GM23338 (cell line): Measurements from ENCODE around the gene COX6B2. TPM values are rescaled to one million over a fixed set of nuclear protein-coding genes. Genes with fewer than 3 reads are reported as not detected.

Experiments
- ATAC-seq: fragments of 200-7000 bp; cut with Tn5 transposase; 3 replicates; pipeline ENCODE4 v1.9.1; 2020
- DNase-seq: peaks from one replicate; pipeline ENCODE4 v3.0.0-alpha.2; 2015; ENCODE audit warnings: low spot score
- H2AFZ ChIP-seq: fragments of 200-600 bp; sonication (generic); 2 replicates; pipeline ENCODE4 v1.8.0; 2016; ENCODE audit warnings: antibody characterized with exemption, mild to moderate bottlenecking, moderate library complexity
- H3F3A ChIP-seq: fragments of 200-600 bp; sonication (generic); replicated peaks from 2 replicates; pipeline ENCODE4 v1.8.0; 2017; ENCODE audit warnings: antibody characterized with exemption, mixed run types, low read depth
- H3K27ac ChIP-seq: fragments of 200-600 bp; sonication (generic); 2 replicates; pipeline ENCODE4 v1.6.1; 2016; ENCODE audit warnings: low read depth
- H3K27me3 ChIP-seq: fragments of 200-600 bp; sonication (generic); 2 replicates; pipeline ENCODE4 v1.8.0; 2016; ENCODE audit warnings: mild to moderate bottlenecking, mixed run types, moderate library complexity; ENCODE audit not compliant: insufficient read depth
- H3K36me3 ChIP-seq: fragments of 200-600 bp; sonication (generic); 2 replicates; pipeline ENCODE4 v1.8.0; 2016; ENCODE audit warnings: mild to moderate bottlenecking; ENCODE audit not compliant: insufficient read depth
- H3K4me1 ChIP-seq: fragments of 200-600 bp; sonication (generic); 2 replicates; pipeline ENCODE4 v1.8.0; 2016; ENCODE audit warnings: mild to moderate bottlenecking, moderate library complexity; ENCODE audit not compliant: insufficient read depth
- H3K4me2 ChIP-seq: fragments of 200-600 bp; sonication (generic); 2 replicates; pipeline ENCODE4 v1.7.1; 2017; ENCODE audit warnings: mixed run types
- H3K4me3 ChIP-seq: fragments of 200-600 bp; sonication (generic); 2 replicates; pipeline ENCODE4 v1.6.1; 2016; ENCODE audit warnings: mixed run types
- H3K79me2 ChIP-seq: fragments of 200-600 bp; sonication (generic); replicated peaks from 2 replicates; pipeline ENCODE4 v1.8.0; 2017; ENCODE audit warnings: mild to moderate bottlenecking; ENCODE audit not compliant: insufficient read depth
- H3K9me2 ChIP-seq: fragments of 200-600 bp; sonication (generic); 2 replicates; pipeline ENCODE4 v1.8.0; 2017; ENCODE audit not compliant: insufficient read depth
- H4K20me1 ChIP-seq: fragments of 200-600 bp; sonication (generic); replicated peaks from 2 replicates; pipeline ENCODE4 v1.8.0; 2017; ENCODE audit warnings: mild to moderate bottlenecking; ENCODE audit not compliant: insufficient read depth
- H3K27ac Mint-ChIP-seq: 2 replicates; pipeline ENCODE4 v1.8.0; 2020; ENCODE audit warnings: inconsistent platforms, mild to moderate bottlenecking, moderate library complexity, mixed read lengths
- H3K27me3 Mint-ChIP-seq: 3 replicates; pipeline ENCODE4 v1.8.0; 2022; ENCODE audit warnings: low read depth, mild to moderate bottlenecking, moderate library complexity, mixed read lengths, inconsistent platforms; ENCODE audit not compliant: insufficient read depth, poor library complexity
- H3K36me3 Mint-ChIP-seq: 3 replicates; pipeline ENCODE4 v1.8.0; 2021; ENCODE audit warnings: low read depth, mild to moderate bottlenecking, inconsistent platforms, moderate library complexity, mixed read lengths
- H3K4me1 Mint-ChIP-seq: 3 replicates; pipeline ENCODE4 v1.8.0; 2020; ENCODE audit warnings: mild to moderate bottlenecking, inconsistent platforms, mixed read lengths
- H3K4me3 Mint-ChIP-seq: 3 replicates; pipeline ENCODE4 v1.8.0; 2021; ENCODE audit warnings: moderate library complexity, mild to moderate bottlenecking, inconsistent platforms, mixed read lengths
- H3K9me3 Mint-ChIP-seq: 3 replicates; pipeline ENCODE4 v1.8.0; 2020; ENCODE audit warnings: moderate library complexity, mild to moderate bottlenecking, inconsistent platforms, mixed read lengths
- CREB1 ChIP-seq: fragments of 250-450 bp; sonication (Bioruptor Pico); IDR thresholded peaks from 2 replicates; pipeline ENCODE4 v1.5.0; 2020; ENCODE audit warnings: low read depth, mild to moderate bottlenecking, moderate library complexity
- CTCF ChIP-seq, 2 experiments: fragments of 200-600 bp in 1 of 2; sonication (generic) in 1 of 2; conservative IDR thresholded peaks; 2 replicates each; pipeline versions ENCODE4 v1.5.1 to v1.6.1; 2016 to 2017; ENCODE audit warnings: antibody characterized with exemption in 2 of 2, low read depth in 2 of 2, mild to moderate bottlenecking in 2 of 2, moderate library complexity in 1 of 2
- EZH2 ChIP-seq: fragments of 200-600 bp; sonication (generic); IDR thresholded peaks from one replicate; pipeline ENCODE4 v1.8.0; 2017; ENCODE audit warnings: antibody characterized with exemption, mild to moderate bottlenecking, low read depth; ENCODE audit not compliant: unreplicated experiment
- NANOG ChIP-seq: IDR thresholded peaks from 2 replicates; pipeline ENCODE4 v1.6.1; 2016; ENCODE audit warnings: antibody characterized with exemption, borderline replicate concordance
- REST ChIP-seq: IDR thresholded peaks from one replicate; pipeline ENCODE4 v1.6.1; 2018; ENCODE audit warnings: antibody characterized with exemption; ENCODE audit not compliant: unreplicated experiment
- ZNF462 ChIP-seq: fragments of 250-450 bp; sonication (Bioruptor Pico); IDR thresholded peaks from 2 replicates; pipeline ENCODE4 v1.5.0; 2020; ENCODE audit warnings: mild to moderate bottlenecking, moderate library complexity
- polyA plus RNA-seq: library from polyadenylated mRNA; unstranded; fragments of >200 nt; fragmentation: Nextera tagmentation; extraction: Ambion mirVana; gene quantifications from 2 replicates; pipeline ENCODE4 v1.2.1, GENCODE V29; 2016
- total RNA-seq: library from RNA; depleted of rRNA; stranded (reverse); fragments of >200 nt; shearing (Covaris generic); gene quantifications from 2 replicates; pipeline ENCODE4 v1.2.3, GENCODE V29; 2014

The COX6B2 gene
- total and polyA plus RNA-seq, 2 experiments from 2014 or later = 2.7 to 5.3 TPM

GRCh38 chr19:55316646-55317045 lies 37.9 kb downstream of the COX6B2 start:
- no peak for TF ChIP-seq CTCF (conservative IDR thresholded peaks at IDR 0.05; ENCODE audit: low read depth in 2 of 2)
- peak; percentile 47 for DNase-seq
- H3K36me3 Mint-ChIP-seq = no peaks in the 10 kb centered on the region; the same call in 2 of the 3 replicates

GRCh38 chr19:55315956-55316525 lies 38.5 kb downstream of the COX6B2 start:
- Histone ChIP-seq H3K9me2 (no peaks in the 10 kb centered on the region), H2AFZ (no peak overlapping the region), H3K4me2 (no peak overlapping the region), H3K27me3 (no peaks in the 10 kb centered on the region), H3K4me3 (no peak overlapping the region), H4K20me1 (no peaks in the 10 kb centered on the region; the same call in 1 of the 2 replicates), H3K36me3 (no peaks in the 10 kb centered on the region), H3K4me1 (peaks cover 10% of the 10 kb centered on the region; the same call in 1 of the 2 replicates), H3K79me2 (no peaks in the 10 kb centered on the region), H3K27ac (no peak overlapping the region), H3F3A (no peaks in the 10 kb centered on the region; the same call in 1 of the 2 replicates)
- Mint-ChIP-seq H3K27ac (no peak overlapping the region), H3K4me1 (peaks cover 11% of the 10 kb centered on the region), H3K4me3 (no peak overlapping the region), H3K36me3 (no peaks in the 10 kb centered on the region; the same call in 2 of the 3 replicates), H3K27me3 (peaks cover 16% of the 10 kb centered on the region), H3K9me3 (no peaks in the 10 kb centered on the region)
- no peak for DNase-seq
- no peak for ATAC-seq
- no peak for TF ChIP-seq EZH2
- TF ChIP-seq ZNF462 (CRISPR knock-in tag) = no peak
- no peak for TF ChIP-seq REST
- TF ChIP-seq CTCF (conservative IDR thresholded peaks at IDR 0.05; ENCODE audit: low read depth in 2 of 2) = no peak
- TF ChIP-seq NANOG = no peak
- no peak for TF ChIP-seq CREB1

More at GRCh38 chr19:55316646-55317045, 37.9 kb downstream of the COX6B2 start:
- no peak overlapping the region for H3K4me2 ChIP-seq
- Mint-ChIP-seq H3K27ac (no peak overlapping the region), H3K4me1 (peaks cover 11% of the 10 kb centered on the region), H3K27me3 (peaks cover 16% of the 10 kb centered on the region), H3K4me3 (no peak overlapping the region), H3K9me3 (no peaks in the 10 kb centered on the region)
- no peak; the same call in 2 of the 3 replicates for ATAC-seq
- H3K4me3 ChIP-seq = no peak overlapping the region
- no peaks in the 10 kb centered on the region for H3K36me3 ChIP-seq
- no peak overlapping the region for H2AFZ ChIP-seq
- H3K9me2 ChIP-seq = no peaks in the 10 kb centered on the region
- H3F3A ChIP-seq = no peaks in the 10 kb centered on the region; the same call in 1 of the 2 replicates
- H4K20me1 ChIP-seq = no peaks in the 10 kb centered on the region; the same call in 1 of the 2 replicates
- peaks cover 10% of the 10 kb centered on the region; the same call in 1 of the 2 replicates for H3K4me1 ChIP-seq
- no peaks in the 10 kb centered on the region for H3K79me2 ChIP-seq
- no peak overlapping the region for H3K27ac ChIP-seq
- no peaks in the 10 kb centered on the region for H3K27me3 ChIP-seq
